PFSK-1 (cell line): ENCODE results near the gene CRB1.

Source experiments
- FOXP2 ChIP-seq: optimal IDR thresholded peaks from 2 replicates; pipeline ENCODE3; 2011; ENCODE audit warnings: borderline replicate concordance, control low read depth, inconsistent platforms; ENCODE audit not compliant: insufficient read depth; ENCODE audit errors: extremely low read length, extremely low read depth
- POLR2AphosphoS5 ChIP-seq: IDR thresholded peaks from 2 replicates; pipeline ENCODE4 v1.6.1; 2012; ENCODE audit warnings: low read depth, mild to moderate bottlenecking, control low read depth, low read length, moderate library complexity
- REST ChIP-seq, 2 experiments: IDR thresholded peaks; 2 replicates each; pipeline versions ENCODE4 v1.6.1 to v1.8.0; 2011 to 2012; ENCODE audit warnings: low read depth in 2 of 2, low read length in 2 of 2, control low read depth in 1 of 2, inconsistent platforms in 1 of 2, mild to moderate bottlenecking in 1 of 2, moderate library complexity in 1 of 2; ENCODE audit not compliant: insufficient read depth in 1 of 2
- SIN3A ChIP-seq: IDR thresholded peaks from 2 replicates; pipeline ENCODE4 v1.6.1; 2012; ENCODE audit warnings: mild to moderate bottlenecking, low read length, moderate library complexity, borderline replicate concordance; ENCODE audit not compliant: insufficient read depth
- TAF1 ChIP-seq: IDR thresholded peaks from 2 replicates; pipeline ENCODE4 v1.6.1; 2012; ENCODE audit warnings: low read length, control low read depth, borderline replicate concordance; ENCODE audit not compliant: insufficient read depth

Gene CRB1

GRCh38 chr1:197331565-197331964, 63.5 kb downstream of the CRB1 start:
- no peak for TF ChIP-seq SIN3A
- TF ChIP-seq TAF1: no peak
- TF ChIP-seq FOXP2: no peak
- TF ChIP-seq REST (IDR thresholded peaks at IDR 0.05; ENCODE audit: insufficient read depth in 1 of 2, low read depth in 2 of 2, low read length in 2 of 2): no peak
- no peak for TF ChIP-seq POLR2AphosphoS5

GRCh38 chr1:197333041-197333440, 65.0 kb downstream of the CRB1 start:
- TF ChIP-seq FOXP2: no peak
- TF ChIP-seq REST (IDR thresholded peaks at IDR 0.05; ENCODE audit: insufficient read depth in 1 of 2, low read depth in 2 of 2, low read length in 2 of 2): no peak
- TF ChIP-seq SIN3A: no peak
- no peak for TF ChIP-seq POLR2AphosphoS5
- no peak for TF ChIP-seq TAF1

GRCh38 chr1:197336571-197336970, 68.5 kb downstream of the CRB1 start:
- TF ChIP-seq REST (IDR thresholded peaks at IDR 0.05; ENCODE audit: insufficient read depth in 1 of 2, low read depth in 2 of 2, low read length in 2 of 2): no peak
- TF ChIP-seq POLR2AphosphoS5: no peak
- TF ChIP-seq TAF1: no peak
- no peak for TF ChIP-seq FOXP2
- no peak for TF ChIP-seq SIN3A

GRCh38 chr1:197339106-197340060, 71.3 kb downstream of the CRB1 start:
- TF ChIP-seq FOXP2: no peak
- no peak for TF ChIP-seq TAF1
- no peak for TF ChIP-seq SIN3A
- no peak for TF ChIP-seq POLR2AphosphoS5
- TF ChIP-seq REST (IDR thresholded peaks at IDR 0.05; ENCODE audit: insufficient read depth in 1 of 2, low read depth in 2 of 2, low read length in 2 of 2): no peak
